Common myeloid progenitor, CD34-positive (primary cell): ENCODE measurements around the gene CPNE4.

Experiments
- CTCF ChIA-PET: fragments of 350-600 bp; sonication (Branson Sonifier 250); formaldehyde crosslinking; loops from one replicate; lab custom pipeline; 2021; ENCODE audit warnings: antibody characterized with exemption; lab: Charles Lee
- POLR2A ChIA-PET: fragments of 350-600 bp; sonication (Branson Sonifier 250); formaldehyde crosslinking; loops from one replicate; lab custom pipeline; 2021; ENCODE audit warnings: antibody characterized with exemption; lab: Charles Lee
- DNase-seq, 3 donors: peaks; one replicate each; pipeline versions ENCODE4 v3.0.0 to v3.0.0-alpha.2; 2013
- H3K27ac ChIP-seq, 2 experiments: 1 replicate in 1 of 2; 2 replicates in 1 of 2; pipeline ENCODE4 v1.7.0; 2013; ENCODE audit warnings: inconsistent platforms in 2 of 2, low read length in 2 of 2, mild to moderate bottlenecking in 2 of 2, low read depth in 1 of 2, moderate library complexity in 1 of 2; ENCODE audit not compliant: severe bottlenecking in 2 of 2, insufficient read depth in 1 of 2, poor library complexity in 1 of 2
- H3K27me3 ChIP-seq, 5 experiments: replicated peaks in 2 of 5; 1 replicate in 3 of 5; 2 replicates in 2 of 5; pipeline versions ENCODE4 v1.6.1 to v1.7.0; 2013; ENCODE audit warnings: low read length in 4 of 5, mild to moderate bottlenecking in 2 of 5, moderate library complexity in 2 of 5, inconsistent platforms in 1 of 5; ENCODE audit not compliant: insufficient read depth in 5 of 5, control insufficient read depth in 4 of 5
- H3K36me3 ChIP-seq, 4 experiments: 1 replicate in 2 of 4; 2 replicates in 2 of 4; pipeline versions ENCODE4 v1.6.1 to v1.7.0; 2013; ENCODE audit warnings: low read length in 3 of 4, control low read depth in 1 of 4, mild to moderate bottlenecking in 1 of 4; ENCODE audit not compliant: control insufficient read depth in 4 of 4, insufficient read depth in 4 of 4
- H3K4me1 ChIP-seq, 4 experiments: 1 replicate in 3 of 4; 2 replicates in 1 of 4; pipeline versions ENCODE4 v1.6.1 to v1.7.1; 2013; ENCODE audit warnings: low read length in 3 of 4, mild to moderate bottlenecking in 3 of 4, control low read depth in 1 of 4, inconsistent platforms in 1 of 4, moderate library complexity in 1 of 4; ENCODE audit not compliant: control insufficient read depth in 4 of 4, insufficient read depth in 4 of 4; ENCODE audit errors: control extremely low read depth in 1 of 4
- H3K4me3 ChIP-seq, 7 experiments: 1 replicate in 4 of 7; 2 replicates in 3 of 7; pipeline versions ENCODE4 v1.5.1 to v1.7.0; 2013; ENCODE audit warnings: mild to moderate bottlenecking in 7 of 7, low read length in 6 of 7, moderate library complexity in 6 of 7, inconsistent platforms in 2 of 7, low read depth in 2 of 7, control low read depth in 1 of 7; ENCODE audit not compliant: insufficient read depth in 4 of 7, control insufficient read depth in 1 of 7; ENCODE audit errors: extremely low read depth in 1 of 7
- H3K9me3 ChIP-seq, 5 experiments: 1 replicate in 4 of 5; 2 replicates in 1 of 5; pipeline versions ENCODE4 v1.6.1 to v1.7.1; 2013; ENCODE audit warnings: low read length in 4 of 5, mild to moderate bottlenecking in 2 of 5, inconsistent platforms in 1 of 5, low read depth in 1 of 5, moderate library complexity in 1 of 5; ENCODE audit not compliant: control insufficient read depth in 4 of 5, insufficient read depth in 2 of 5; ENCODE audit errors: control extremely low read depth in 1 of 5
- WGBS: methylation state at CpG from one replicate; pipeline ENCODE4 v1.1.5; 2013; ENCODE audit not compliant: insufficient coverage; 5-methylcytosine and 5-hydroxymethylcytosine counted together

CPNE4 gene

DNA sequence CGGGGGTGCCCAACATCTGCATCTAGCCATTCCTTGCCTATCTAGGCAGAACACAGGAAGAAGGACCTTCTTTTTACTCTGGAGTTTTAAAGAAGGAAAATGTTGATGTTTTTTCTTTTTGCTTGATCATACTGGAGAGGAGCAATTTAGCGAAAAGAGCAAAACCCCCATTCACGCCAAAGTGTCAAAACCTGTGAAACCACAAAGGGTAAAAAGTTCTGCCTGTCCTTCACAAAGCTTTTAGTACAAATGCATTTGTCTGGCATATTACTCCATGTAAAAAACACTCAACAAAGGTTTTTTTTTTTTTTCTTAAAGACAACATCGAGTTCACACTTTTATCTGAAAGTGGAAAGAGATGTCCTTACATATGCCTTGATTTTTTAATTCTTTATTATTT is 317.9 kb downstream of the CPNE4 start:
- ChIA-PET POLR2A (interaction anchor here (0.6 kb wide), 1 partner anchor 433 kb away, joined by 3 read pairs; no protein-coding TSS in a partner anchor), CTCF (no interaction called here)
- Histone ChIP-seq H3K27me3 (no peaks in the 10 kb centered on the region), H3K27ac (no peak overlapping the region), H3K4me1 (no peaks in the 10 kb centered on the region), H3K9me3 (no peaks in the 10 kb centered on the region), H3K4me3 (no peak overlapping the region), H3K36me3 (no peaks in the 10 kb centered on the region)
- 92% methylated on average over 2 of the region's 4 CpGs for WGBS
- no peak for DNase-seq

DNA sequence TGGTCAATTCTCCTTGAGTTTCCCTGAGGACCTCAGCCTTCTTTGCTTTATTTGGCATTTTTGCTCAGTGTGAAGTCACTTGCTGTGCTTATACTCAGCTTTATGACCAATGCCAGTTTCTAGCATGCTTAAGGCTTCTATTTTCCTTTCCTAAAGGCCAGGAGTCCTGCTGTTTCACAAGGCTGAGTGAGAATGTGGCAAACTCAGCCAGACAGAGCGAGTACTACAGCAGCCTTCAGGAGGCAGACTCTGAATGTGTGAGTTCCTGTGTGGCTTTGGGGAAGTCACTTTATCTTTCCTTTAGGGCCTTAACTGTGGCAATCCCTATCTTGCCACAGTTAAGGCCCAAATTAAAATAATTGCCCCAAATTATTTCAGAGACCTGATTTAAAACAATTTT is 318.8 kb downstream of the CPNE4 start:
- H3K4me3 ChIP-seq = no peak overlapping the region
- H3K9me3 ChIP-seq = no peaks in the 10 kb centered on the region
- no peak for DNase-seq
- ChIA-PET CTCF (no interaction called here), POLR2A (no interaction called here)
- H3K27ac ChIP-seq = no peak overlapping the region
- no peaks in the 10 kb centered on the region for H3K36me3 ChIP-seq
- H3K4me1 ChIP-seq = no peaks in the 10 kb centered on the region
- WGBS = 63% methylated on average over 1 of the region's 1 CpG
- H3K27me3 ChIP-seq = no peaks in the 10 kb centered on the region

- ChIA-PET POLR2A (no interaction called here), CTCF (no interaction called here)
- H3K36me3 ChIP-seq = no peaks in the 10 kb centered on the region
- H3K4me3 ChIP-seq = no peak overlapping the region
- no peaks in the 10 kb centered on the region for H3K27me3 ChIP-seq
- DNase-seq = no peak
- H3K27ac ChIP-seq = no peak overlapping the region
- no CpG with 5 or more reads among the region's 1 CpG for WGBS
- H3K9me3 ChIP-seq = no peaks in the 10 kb centered on the region
- H3K4me1 ChIP-seq = no peaks in the 10 kb centered on the region
These were observed 320.1 kb downstream of the CPNE4 start for GRCh38 chr3:131714585-131715220.

GRCh38 chr3:131713416-131714123 is 321.2 kb downstream of the CPNE4 start:
- CTCF ChIA-PET = interaction anchor here (0.6 kb wide), 1 partner anchor 158 kb away, joined by 3 read pairs; no protein-coding TSS in a partner anchor

GRCh38 chr3:131712662-131713061 is 322.2 kb downstream of the CPNE4 start:
- DNase-seq = no peak
- Histone ChIP-seq H3K27me3 (peaks cover 0 to 3% (median 0%) of the 10 kb centered on the region in 5 experiments), H3K4me3 (no peak overlapping the region), H3K4me1 (no peaks in the 10 kb centered on the region), H3K36me3 (no peaks in the 10 kb centered on the region), H3K9me3 (peaks cover 0 to 3% (median 0%) of the 10 kb centered on the region in 5 experiments), H3K27ac (no peak overlapping the region)
- WGBS = 96% methylated on average over 3 of the region's 3 CpGs
- POLR2A ChIA-PET = no interaction called here
- CTCF ChIA-PET = no interaction called here

More at GRCh38 chr3:131713416-131714123, 321.2 kb downstream of the CPNE4 start:
- POLR2A ChIA-PET = no interaction called here
- Histone ChIP-seq H3K36me3 (no peaks in the 10 kb centered on the region), H3K4me3 (no peak overlapping the region), H3K27ac (no peak overlapping the region), H3K4me1 (no peaks in the 10 kb centered on the region), H3K27me3 (no peaks in the 10 kb centered on the region), H3K9me3 (peaks cover 0 to 3% (median 0%) of the 10 kb centered on the region in 5 experiments)
- DNase-seq = no peak
- WGBS = 100% methylated on average over 1 of the region's 3 CpGs

DNA sequence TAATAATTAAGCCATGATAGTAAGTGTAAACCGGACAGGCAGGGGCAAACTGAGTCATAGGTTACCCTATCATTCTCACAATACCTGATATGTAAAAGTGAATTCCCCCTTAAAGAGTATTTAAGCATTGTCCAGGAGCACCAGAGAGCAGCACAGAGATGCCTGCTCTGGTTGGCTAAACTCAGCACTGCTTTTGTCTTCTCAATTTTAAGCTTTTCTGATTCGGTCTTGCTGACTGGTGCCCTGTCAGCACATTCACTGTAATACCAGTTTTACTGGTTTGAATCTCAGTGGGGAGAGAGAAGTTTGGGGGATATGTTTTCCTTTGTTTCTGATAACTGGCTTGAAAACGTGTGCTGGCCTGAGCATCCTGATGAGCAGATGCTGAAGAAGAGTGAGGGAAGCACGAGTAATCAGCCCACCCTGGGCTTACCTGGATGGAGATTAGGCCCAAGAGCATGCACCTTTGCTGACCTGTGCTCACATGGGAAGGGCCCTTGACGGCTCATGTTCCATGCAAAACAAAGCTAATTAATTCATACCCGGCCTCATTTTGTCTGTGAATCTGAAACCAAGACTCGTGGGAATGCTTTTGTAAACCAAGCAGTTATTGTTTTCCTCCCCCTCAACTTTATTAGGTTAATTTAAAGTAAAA is 323.6 kb downstream of the CPNE4 start:
- Histone ChIP-seq H3K4me3 (no peak overlapping the region), H3K27ac (no peak overlapping the region), H3K9me3 (peaks cover 0 to 3% (median 0%) of the 10 kb centered on the region in 5 experiments), H3K36me3 (no peaks in the 10 kb centered on the region), H3K27me3 (peaks cover 0 to 3% (median 1%) of the 10 kb centered on the region in 5 experiments), H3K4me1 (no peaks in the 10 kb centered on the region)
- no peak for DNase-seq
- 95% methylated on average over 4 of the region's 7 CpGs for WGBS
- POLR2A ChIA-PET = no interaction called here
- CTCF ChIA-PET = interaction anchor here (0.6 kb wide), 1 partner anchor 27 kb away, joined by 3 read pairs; no protein-coding TSS in a partner anchor
